ENCODE results near the gene SSU72. TPM values are rescaled to one million over a fixed set of nuclear protein-coding genes. Genes with fewer than 3 reads are reported as not detected.

The SSU72 gene
- total RNA-seq, 1 experiment from 2014 or later, result 179 TPM

GRCh38 chr1:1565340-1565739 is 9.3 kb downstream of the SSU72 start:
- H2AK5ac ChIP-seq (ENCODE audit: insufficient read length, low read length), result no peak overlapping the region
- H3K4me3 Mint-ChIP-seq, result no peak overlapping the region

More at GRCh38 chr1:1565340-1565739, 9.3 kb downstream of the SSU72 start:
- Histone ChIP-seq H2AFZ (ENCODE audit: low read length) (no peak overlapping the region), H3K79me2 (ENCODE audit: insufficient read depth, low read length) (peaks cover 45% of the 10 kb centered on the region), H3K27me3 (ENCODE audit: insufficient read depth, low read length) (no peaks in the 10 kb centered on the region), H3K23ac (ENCODE audit: insufficient read length, low read depth, low read length) (no peak overlapping the region), H3K79me1 (ENCODE audit: insufficient read depth, low read depth, low read length, poor library complexity, severe bottlenecking) (peaks cover 9% of the 10 kb centered on the region), H3K4me2 (ENCODE audit: insufficient read depth, insufficient read length, low read length) (no peak overlapping the region), H2BK5ac (ENCODE audit: insufficient read length, low read length) (no peak overlapping the region), H3K23me2 (ENCODE audit: insufficient read length, low read depth, low read length, poor library complexity, severe bottlenecking) (no peaks in the 10 kb centered on the region), H2BK12ac (ENCODE audit: insufficient read length, low read depth, low read length) (no peak overlapping the region), H4K5ac (ENCODE audit: insufficient read length, low read depth, low read length) (no peak overlapping the region), H3K14ac (ENCODE audit: insufficient read depth, low read length) (no peak overlapping the region), H3K27ac (ENCODE audit: insufficient read length, low read depth, low read length) (no peak overlapping the region), H4K91ac (ENCODE audit: insufficient read length, low read depth, low read length) (no peak overlapping the region), H3K4ac (ENCODE audit: low read depth, low read length) (no peak overlapping the region), H4K8ac (replicated peaks; ENCODE audit: insufficient read length, low read depth, low read length) (no peak overlapping the region), H2BK120ac (ENCODE audit: low read depth, low read length, poor library complexity, severe bottlenecking) (no peak overlapping the region), H3K56ac (ENCODE audit: insufficient read length, low read depth, low read length) (no peak overlapping the region), H4K20me1 (ENCODE audit: control insufficient read depth, insufficient read depth, insufficient read length) (peaks cover 3% of the 10 kb centered on the region), H3K4me1 (ENCODE audit: insufficient read depth, low read length) (no peaks in the 10 kb centered on the region), H3K18ac (ENCODE audit: insufficient read length, low read depth, low read length) (no peak overlapping the region), H3K9me3 (ENCODE audit: control insufficient read depth, low read depth, low read length) (no peaks in the 10 kb centered on the region), H3T11ph (ENCODE audit: low read length) (no peak overlapping the region), H3K9ac (ENCODE audit: extremely low read depth, insufficient read length, low read length) (no peak overlapping the region), H2BK15ac (ENCODE audit: low read depth, low read length) (no peak overlapping the region), H2BK20ac (ENCODE audit: low read depth, low read length, poor library complexity, severe bottlenecking) (no peak overlapping the region)
- no peak for DNase-seq
- H3K27me3 Mint-ChIP-seq (ENCODE audit: low read depth), result no peaks in the 10 kb centered on the region
- no CpG with 5 or more reads among the region's 10 CpGs for WGBS (ENCODE audit: extremely low coverage, insufficient read length, low lambda C conversion rate)
- TF ChIP-seq CTCF (conservative IDR thresholded peaks at IDR 0.05), result no peak
- peaks cover 13 to 17% of the 10 kb centered on the region in 2 experiments for H3K4me1 Mint-ChIP-seq
- peaks cover 37 to 71% (median 61%) of the 10 kb centered on the region in 3 experiments for H3K36me3 Mint-ChIP-seq (ENCODE audit: insufficient read depth in 1 of 3, low read depth in 3 of 3)
- H3K9me3 Mint-ChIP-seq, result no peaks in the 10 kb centered on the region
- H3K27ac Mint-ChIP-seq, result peak overlapping the region in 2 of 3 experiments; percentile 80 to 88; a peak in 4 of 7 replicates
